NCI-H1417 treated with DMSO at 0.1 percent for 48 hours (cell line): ENCODE data around the gene MRPL36.

Experiments
- DNase-seq: peaks from one replicate; lab custom pipeline; 2025; lab: John Stamatoyannopoulos, UW

Gene MRPL36

GRCh38 chr5:1749346-1750124 is 50.1 kb downstream of the MRPL36 start:
- DNase-seq: no peak

DNA sequence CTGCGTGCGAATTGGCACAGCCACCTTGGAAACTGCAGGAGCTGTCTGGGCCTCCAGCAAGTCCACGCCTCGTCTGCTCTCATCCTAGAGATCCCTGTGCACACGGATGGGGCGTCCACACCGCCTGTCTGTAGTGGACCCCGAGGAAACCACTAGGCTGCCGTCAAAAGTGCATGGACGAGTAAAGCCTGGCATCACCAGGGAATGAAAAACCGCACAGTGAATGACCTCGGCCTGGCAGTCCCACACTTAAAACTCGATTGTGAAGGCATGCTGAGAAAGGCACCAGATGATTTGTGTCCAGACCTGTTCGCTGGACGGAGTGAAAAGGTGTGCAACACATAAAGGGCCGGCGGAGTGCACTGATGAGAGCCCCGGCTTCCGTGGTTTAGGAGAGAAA is 50.8 kb downstream of the MRPL36 start:
- DNase-seq: no peak
